GM10248 (cell line): ENCODE results near the gene KDM4C.

Experiments
- CTCF ChIA-PET: fragments of 300-600 bp; sonication (Branson Sonifier 250); formaldehyde crosslinking; extraction: SDS; loops from one replicate; lab custom pipeline; 2021; ENCODE audit warnings: antibody characterized with exemption; lab: Yijun Ruan, JAX
- POLR2A ChIA-PET: fragments of 350-650 bp; sonication (Branson Sonifier 250); formaldehyde crosslinking; extraction: SDS; loops from one replicate; lab custom pipeline; 2020; ENCODE audit warnings: antibody characterized with exemption; lab: Yijun Ruan, JAX
- DNase-seq: peaks from one replicate; pipeline ENCODE4 v3.0.0; 2012; ENCODE audit errors: extremely low spot score
- CTCF ChIP-seq: IDR thresholded peaks from 2 replicates; pipeline ENCODE4 v1.5.1; 2012; ENCODE audit warnings: mild to moderate bottlenecking, low read depth; ENCODE audit errors: extremely low read depth, missing control alignments, control extremely low read depth

Gene KDM4C

GRCh38 chr9:7103771-7104170 lies 346.0 kb downstream of the KDM4C start:
- no peak for DNase-seq
- CTCF ChIA-PET = interaction anchor here (1.3 kb wide), 1 partner anchor 72 kb away, joined by 3 read pairs; no protein-coding TSS in a partner anchor
- POLR2A ChIA-PET = no interaction called here
- TF ChIP-seq CTCF = no peak

- CTCF ChIA-PET = no interaction called here
- POLR2A ChIA-PET = no interaction called here
- no peak for TF ChIP-seq CTCF
- no peak for DNase-seq
Measured at GRCh38 chr9:7104625-7105024, 346.9 kb downstream of the KDM4C start.

- no peak for TF ChIP-seq CTCF
- POLR2A ChIA-PET = no interaction called here
- CTCF ChIA-PET = no interaction called here
Measured at GRCh38 chr9:7105095-7105494, 347.3 kb downstream of the KDM4C start.

GRCh38 chr9:7108936-7109335 lies 351.2 kb downstream of the KDM4C start:
- DNase-seq = no peak
- POLR2A ChIA-PET = no interaction called here
- TF ChIP-seq CTCF = no peak
- CTCF ChIA-PET = interaction anchor here (1.7 kb wide), 1 partner anchor 11 kb away, joined by 8 read pairs; no protein-coding TSS in a partner anchor

More at GRCh38 chr9:7105095-7105494, 347.3 kb downstream of the KDM4C start:
- DNase-seq = no peak

- no peak for TF ChIP-seq CTCF
- DNase-seq = no peak
- ChIA-PET CTCF (interaction anchor here (1.3 to 1.4 kb wide), 2 partner anchors 10 to 287 kb away, joined by 3 to 4 read pairs; no protein-coding TSS in a partner anchor), POLR2A (no interaction called here)
Measured at GRCh38 chr9:7111413-7111812, 353.6 kb downstream of the KDM4C start.

GRCh38 chr9:7115606-7116005 lies 357.8 kb downstream of the KDM4C start:
- CTCF ChIA-PET = no interaction called here
- no peak for TF ChIP-seq CTCF
- no peak for DNase-seq
- POLR2A ChIA-PET = no interaction called here
